Transverse colon (tissue), 4 donors: ENCODE results near the gene PDE6A. TPM values are rescaled to one million over a fixed set of nuclear protein-coding genes. Genes with fewer than 3 reads are reported as not detected.

Experiments used
- DNase-seq: peaks from one replicate; pipeline ENCODE4 v3.0.0-alpha.2; 2019
- H3K27ac ChIP-seq, 4 donors: fragments of 200-600 bp; sonication (generic); 2 replicates each; pipeline ENCODE4 v1.5.1; 2016 to 2018; ENCODE audit warnings: inconsistent platforms in 4 of 4
- H3K27me3 ChIP-seq: fragments of 200-600 bp; sonication (generic); 2 replicates; pipeline ENCODE4 v1.5.1; 2017; ENCODE audit warnings: inconsistent platforms
- H3K36me3 ChIP-seq, 4 donors: fragments of 200-600 bp; sonication (generic); 2 replicates each; pipeline ENCODE4 v1.5.1; 2017 to 2019; ENCODE audit warnings: inconsistent platforms in 4 of 4
- H3K4me1 ChIP-seq, 4 donors: fragments of 200-600 bp; sonication (generic); 2 replicates each; pipeline ENCODE4 v1.5.1; 2017 to 2020; ENCODE audit warnings: inconsistent platforms in 4 of 4
- H3K4me3 ChIP-seq, 4 donors: fragments of 200-600 bp; sonication (generic); 1 replicate in 1 of 4; 2 replicates in 3 of 4; pipeline versions ENCODE4 v1.5.1 to v1.6.1; 2017 to 2019; ENCODE audit warnings: inconsistent platforms in 4 of 4
- H3K9me3 ChIP-seq, 2 donors: fragments of 200-600 bp; sonication (generic); 2 replicates each; pipeline ENCODE4 v1.5.1; 2017 to 2019; ENCODE audit warnings: inconsistent platforms in 2 of 2
- CTCF ChIP-seq, 5 experiments: fragments of 200-600 bp in 3 of 5; fragments of 450-650 bp in 2 of 5; sonication (generic) in 3 of 5; IDR thresholded peaks; 1 replicate in 2 of 5; 2 replicates in 3 of 5; pipeline ENCODE4 v1.5.1; 2016 to 2017; ENCODE audit warnings: antibody characterized with exemption in 5 of 5, inconsistent platforms in 3 of 5, mild to moderate bottlenecking in 2 of 5, moderate library complexity in 1 of 5
- EP300 ChIP-seq: sonication (generic); formaldehyde crosslinking; IDR thresholded peaks from one replicate; pipeline ENCODE4 v1.6.1; 2017; ENCODE audit warnings: antibody characterized with exemption, low read depth
- POLR2A ChIP-seq: fragments of 450-650 bp; IDR thresholded peaks from one replicate; pipeline ENCODE4 v1.6.1; 2016; ENCODE audit warnings: antibody characterized with exemption, mild to moderate bottlenecking, moderate library complexity
- POLR2AphosphoS5 ChIP-seq, 3 donors: sonication (generic); formaldehyde crosslinking; IDR thresholded peaks; one replicate each; pipeline ENCODE4 v1.6.1; 2016; ENCODE audit warnings: antibody characterized with exemption in 3 of 3
- WGBS, 2 donors: methylation state at CpG; one replicate each; pipeline ENCODE4 v1.1.5; 2018; ENCODE audit warnings: low coverage in 1 of 2; 5-methylcytosine and 5-hydroxymethylcytosine counted together
- in situ Hi-C, 4 donors: fragments of 200-750 bp; cut with MboI; loops; one replicate each; pipeline versions ENCODE4 v1.15.0 to v1.15.1; 2017; ENCODE audit warnings: low sequenced_read_pairs in 3 of 4, low pct_ligation_motif_present in 1 of 4, low pct_unique_long_range_greater_than_20kb in 1 of 4
- intact Hi-C: fragments of 100-400 bp; cut with DNase I; formaldehyde crosslinking; loops from one replicate; pipeline ENCODE4 v1.15.1; 2023; ENCODE audit warnings: low total_unique reads
- small RNA-seq, 4 donors: library from RNA; depleted of rRNA; stranded (forward); fragments of <200 nt; gene quantifications; one replicate each; pipeline ENCODE3, GENCODE V24; 2016
- total RNA-seq, 4 donors: library from RNA; depleted of rRNA; stranded (reverse); fragments of >200 nt; gene quantifications; one replicate each; pipeline ENCODE4 v1.1.0, GENCODE V29; 2016

PDE6A gene
- total RNA-seq, 4 donors from 2014 or later = 1.2 to 6.5 (median 3.5) TPM

- 93 to 95% methylated on average over 3 to 8 of the region's 8 CpGs for WGBS, 2 donors
These were observed 134.5 kb downstream of the PDE6A start for GRCh38 chr5:149809931-149810691.

GRCh38 chr5:149808264-149808982, 136.2 kb downstream of the PDE6A start:
- Histone ChIP-seq H3K9me3 (no peaks in the 10 kb centered on the region), H3K36me3 (no peaks in the 10 kb centered on the region), H3K27me3 (no peaks in the 10 kb centered on the region), H3K4me3 (no peak overlapping the region), H3K4me1 (peaks cover 11 to 45% (median 27%) of the 10 kb centered on the region in 4 donors), H3K27ac (no peak overlapping the region)
- DNase-seq = no peak
- intact Hi-C loops (loop anchor here (5.0 kb wide), 1 partner anchor 76 kb away; the partner anchor contains the start of gene PPARGC1B), in situ Hi-C loops (no loop called here)
- TF ChIP-seq CTCF (IDR thresholded peaks at IDR 0.05) = no peak
- TF ChIP-seq POLR2A = no peak
- no peak for TF ChIP-seq EP300
- no peak for TF ChIP-seq POLR2AphosphoS5 (IDR thresholded peaks at IDR 0.05)
- WGBS, 2 donors = 72 to 83% methylated on average over 4 to 5 of the region's 5 CpGs

More at GRCh38 chr5:149809931-149810691, 134.5 kb downstream of the PDE6A start:
- no peaks in the 10 kb centered on the region for H3K36me3 ChIP-seq
- H3K9me3 ChIP-seq = no peaks in the 10 kb centered on the region
- intact Hi-C loops (loop anchor here (5.0 kb wide), 1 partner anchor 78 kb away; the partner anchor contains the start of gene PPARGC1B), in situ Hi-C loops (no loop called here)
- H3K4me1 ChIP-seq = peaks cover 11 to 28% (median 14%) of the 10 kb centered on the region in 4 donors
- H3K27me3 ChIP-seq = no peaks in the 10 kb centered on the region
- TF ChIP-seq POLR2AphosphoS5 (IDR thresholded peaks at IDR 0.05) (no peak), CTCF (IDR thresholded peaks at IDR 0.05) (no peak), POLR2A (no peak)
- H3K4me3 ChIP-seq = no peak overlapping the region
- DNase-seq = no peak
- no peak overlapping the region for H3K27ac ChIP-seq

Small RNA genes within 50 kb of the gene (small RNA-seq; reads per million reads assigned to genes)
- gene RF00019 = 0 reads per million in 4 donors

Other genes with a start within 250 kb of the PDE6A start
- 100 to 1,000 TPM in 1 of 4 donors, 10 to 100 TPM in 3; 39.2 to 129 (median 58.3) TPM for gene PPARGC1B, start 214.5 kb downstream of the PDE6A start, total RNA-seq
- gene SLC26A2, start 16.0 kb upstream of the PDE6A start, total RNA-seq = 1,000 to 10,000 TPM in 2 of 4 donors, 100 to 1,000 TPM in 2; 233 to 1,489 (median 1,023) TPM
- gene TIGD6, start 55.9 kb upstream of the PDE6A start, total RNA-seq = 1 to 10 TPM in 2 of 4 donors, under 1 TPM in 2; 0.20 to 2.5 (median 1.6) TPM
- 10 to 100 TPM; 29.9 to 93.5 (median 38.1) TPM for gene HMGXB3, start 55.9 kb upstream of the PDE6A start, total RNA-seq
- 10 to 100 TPM in 3 of 4 donors, under 1 TPM in 1; 0.60 to 38.9 (median 14.7) TPM for gene CSF1R, start 141.8 kb upstream of the PDE6A start, total RNA-seq
- 10 to 100 TPM; 20.2 to 56.3 (median 28.3) TPM for gene PDGFRB, start 211.1 kb upstream of the PDE6A start, total RNA-seq
- gene CDX1, start 222.0 kb upstream of the PDE6A start, total RNA-seq = 100 to 1,000 TPM; 249 to 540 (median 360) TPM
- 10 to 100 TPM; 19.5 to 67.7 (median 21.3) TPM for gene SLC6A7, start 245.3 kb upstream of the PDE6A start, total RNA-seq